Keratinocyte (primary cell): ENCODE results near the gene OBSCN.

ENCODE experiments used
- CTCF ChIP-seq, 3 experiments: IDR thresholded peaks in 1 of 3; conservative IDR thresholded peaks in 1 of 3; optimal IDR thresholded peaks in 1 of 3; 2 replicates in 2 of 3; 3 replicates in 1 of 3; pipeline versions ENCODE3 to v1.5.1; 2011; ENCODE audit warnings: low read length in 3 of 3, mild to moderate bottlenecking in 3 of 3, moderate library complexity in 2 of 3, control low read depth in 1 of 3, inconsistent platforms in 1 of 3; ENCODE audit not compliant: insufficient read depth in 2 of 3; ENCODE audit errors: extremely low read depth in 1 of 3
- EZH2 ChIP-seq: IDR thresholded peaks from one replicate; pipeline ENCODE4 v1.6.1; 2012; ENCODE audit warnings: inconsistent platforms, mild to moderate bottlenecking, low read length, moderate library complexity

- no peak for TF ChIP-seq CTCF (optimal IDR thresholded peaks at IDR 0.05 in 1 of 3, IDR thresholded peaks at IDR 0.05 in 1 of 3, conservative IDR thresholded peaks at IDR 0.05 in 1 of 3; ENCODE audit: extremely low read depth in 1 of 3, insufficient read depth in 2 of 3, low read length in 3 of 3)
- no peak for TF ChIP-seq EZH2
Observed at GRCh38 chr1:228417483-228418203, 209.8 kb downstream of the OBSCN start.
